Measurements from ENCODE around the gene VPS13D.

- TF ChIP-seq CTCF (IDR thresholded peaks at IDR 0.05) (no peak), POLR2A (IDR thresholded peaks at IDR 0.05) (no peak)
Measured at GRCh38 chr1:12356004-12356890, 126.4 kb downstream of the VPS13D start.

Data from thyroid gland (tissue), 4 donors.